Skeletal muscle satellite cell (primary cell): ENCODE measurements around the gene DIAPH2.

Experiments
- H3K27me3 ChIP-seq: 2 replicates; pipeline ENCODE4 v1.7.0; 2013; ENCODE audit warnings: low read length; ENCODE audit not compliant: control insufficient read depth, insufficient read depth
- H3K36me3 ChIP-seq: 2 replicates; pipeline ENCODE4 v1.7.0; 2013; ENCODE audit warnings: mild to moderate bottlenecking, control low read depth, low read length; ENCODE audit not compliant: insufficient read depth
- H3K4me1 ChIP-seq: 2 replicates; pipeline ENCODE4 v1.7.0; 2013; ENCODE audit warnings: low read length; ENCODE audit not compliant: control insufficient read depth, insufficient read depth
- H3K4me2 ChIP-seq: 2 replicates; pipeline ENCODE4 v1.7.0; 2013; ENCODE audit warnings: mild to moderate bottlenecking, low read length
- H3K4me3 ChIP-seq: 2 replicates; pipeline ENCODE4 v1.7.0; 2013; ENCODE audit warnings: low read length
- H3K9ac ChIP-seq: 2 replicates; pipeline ENCODE4 v1.7.0; 2013; ENCODE audit warnings: mild to moderate bottlenecking, low read depth, low read length, moderate library complexity
- H3K9me3 ChIP-seq: replicated peaks from 2 replicates; pipeline ENCODE4 v1.7.0; 2013; ENCODE audit warnings: mild to moderate bottlenecking, control low read depth, low read length

The DIAPH2 gene

DNA sequence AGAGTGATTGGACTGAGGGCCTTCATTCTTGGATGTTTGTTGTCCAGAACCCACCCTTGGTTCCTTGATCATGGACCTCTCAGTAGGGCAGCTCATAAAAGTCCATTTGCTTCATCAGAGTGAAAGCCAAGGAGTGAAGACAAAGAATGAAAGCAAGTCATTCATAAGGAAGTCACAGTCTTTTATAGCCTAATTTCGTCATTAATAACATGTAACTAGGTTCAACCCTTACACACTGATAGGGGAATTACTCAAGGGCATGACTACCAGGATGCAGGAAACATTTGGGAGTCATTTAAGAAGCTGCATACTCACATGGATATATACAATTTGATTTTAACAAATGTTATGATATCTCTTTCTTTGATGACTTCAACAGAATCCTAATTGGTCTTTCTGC lies 294.3 kb downstream of the DIAPH2 start:
- no peaks in the 10 kb centered on the region for H3K9me3 ChIP-seq
- H3K36me3 ChIP-seq: no peaks in the 10 kb centered on the region
- no peak overlapping the region for H3K9ac ChIP-seq
- H3K4me2 ChIP-seq: no peak overlapping the region
- no peaks in the 10 kb centered on the region for H3K4me1 ChIP-seq
- H3K27me3 ChIP-seq: no peaks in the 10 kb centered on the region
- H3K4me3 ChIP-seq: no peak overlapping the region

DNA sequence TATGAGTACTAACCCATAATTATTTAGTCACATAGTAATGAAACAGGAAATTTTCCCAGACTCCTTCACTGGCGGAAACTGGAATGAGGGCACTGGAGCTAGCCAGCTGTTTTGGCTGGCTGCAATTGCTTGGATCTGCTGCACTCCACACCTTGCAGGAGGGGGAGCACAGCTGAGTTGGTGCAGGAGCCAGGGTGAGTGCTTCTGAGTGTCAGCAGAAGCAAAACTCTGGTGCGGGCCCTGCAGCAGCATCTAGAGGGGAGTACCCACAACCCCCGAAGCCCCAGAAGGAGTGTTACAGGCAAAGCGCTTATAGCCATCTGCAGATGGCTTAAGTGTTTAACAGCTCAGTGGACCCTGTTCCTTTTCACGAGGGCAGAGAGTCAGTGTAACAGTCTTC lies 295.1 kb downstream of the DIAPH2 start:
- Histone ChIP-seq H3K9me3 (no peaks in the 10 kb centered on the region), H3K4me2 (no peak overlapping the region), H3K4me3 (no peak overlapping the region), H3K36me3 (no peaks in the 10 kb centered on the region), H3K27me3 (no peaks in the 10 kb centered on the region), H3K4me1 (no peaks in the 10 kb centered on the region), H3K9ac (no peak overlapping the region)

DNA sequence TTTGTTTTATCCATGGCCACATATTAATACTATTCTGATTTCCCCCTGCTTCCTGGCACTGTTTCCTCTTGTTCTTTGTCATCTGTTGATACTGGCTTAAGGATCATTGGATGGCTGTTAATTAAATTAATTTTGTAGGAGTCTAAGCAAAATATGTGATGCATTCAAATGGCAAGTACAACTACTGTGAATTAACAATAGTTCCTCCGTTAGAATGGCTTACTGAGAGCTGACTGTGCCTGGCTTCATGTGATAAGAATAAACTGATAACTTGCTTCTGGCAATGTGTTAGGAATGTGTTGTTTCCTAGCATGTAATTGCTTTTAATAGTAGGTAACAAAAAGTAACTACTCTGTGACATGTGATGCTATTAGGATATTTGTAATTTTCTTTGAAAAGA lies 297.5 kb downstream of the DIAPH2 start:
- no peak overlapping the region for H3K4me2 ChIP-seq
- H3K36me3 ChIP-seq: no peaks in the 10 kb centered on the region
- no peak overlapping the region for H3K9ac ChIP-seq
- H3K4me3 ChIP-seq: no peak overlapping the region
- H3K4me1 ChIP-seq: no peaks in the 10 kb centered on the region
- no peaks in the 10 kb centered on the region for H3K27me3 ChIP-seq
- H3K9me3 ChIP-seq: no peaks in the 10 kb centered on the region

DNA sequence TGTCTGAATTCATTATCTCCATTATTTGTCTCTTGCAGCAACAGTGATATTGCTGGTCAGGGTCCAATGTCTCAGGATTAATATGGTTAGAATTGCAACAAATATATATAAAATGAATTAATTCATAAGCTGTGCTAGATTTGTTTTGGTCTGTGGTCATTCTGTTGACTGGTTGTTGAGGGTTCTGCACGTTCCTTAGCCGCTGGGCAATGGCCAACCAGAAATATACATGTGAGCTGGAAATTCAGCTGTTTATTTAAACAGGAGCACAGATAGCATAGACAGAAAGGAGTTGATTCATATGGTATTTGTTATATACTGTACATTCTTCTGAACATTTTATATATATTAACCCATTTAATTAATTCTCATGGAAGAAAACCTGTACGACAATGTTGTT lies 299.9 kb downstream of the DIAPH2 start:
- H3K9me3 ChIP-seq: no peaks in the 10 kb centered on the region
- H3K27me3 ChIP-seq: no peaks in the 10 kb centered on the region
- no peaks in the 10 kb centered on the region for H3K36me3 ChIP-seq
- no peak overlapping the region for H3K9ac ChIP-seq
- H3K4me3 ChIP-seq: no peak overlapping the region
- no peak overlapping the region for H3K4me2 ChIP-seq
- peaks cover 5% of the 10 kb centered on the region for H3K4me1 ChIP-seq

DNA sequence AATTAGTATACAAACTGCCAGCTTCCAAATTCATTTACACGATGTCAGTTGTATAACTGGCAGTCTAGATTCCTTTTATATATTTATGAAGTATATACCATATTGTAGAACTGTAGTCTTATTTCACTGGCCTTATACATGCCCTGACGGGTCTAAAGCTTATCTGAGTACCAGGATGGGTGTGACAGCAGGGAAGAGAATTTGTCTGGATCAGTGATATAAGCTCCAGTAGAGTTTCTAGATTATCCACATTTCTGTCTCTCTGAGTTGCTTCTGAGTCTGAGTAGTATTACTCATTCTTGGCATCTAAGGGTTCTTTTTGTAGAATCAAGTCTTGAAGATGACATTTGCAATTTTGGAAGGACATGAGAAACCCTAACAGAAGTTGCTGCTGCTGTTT lies 300.4 kb downstream of the DIAPH2 start:
- no peaks in the 10 kb centered on the region for H3K36me3 ChIP-seq
- no peaks in the 10 kb centered on the region for H3K9me3 ChIP-seq
- H3K4me1 ChIP-seq: peaks cover 5% of the 10 kb centered on the region
- no peak overlapping the region for H3K4me2 ChIP-seq
- H3K27me3 ChIP-seq: no peaks in the 10 kb centered on the region
- no peak overlapping the region for H3K9ac ChIP-seq
- H3K4me3 ChIP-seq: no peak overlapping the region

DNA sequence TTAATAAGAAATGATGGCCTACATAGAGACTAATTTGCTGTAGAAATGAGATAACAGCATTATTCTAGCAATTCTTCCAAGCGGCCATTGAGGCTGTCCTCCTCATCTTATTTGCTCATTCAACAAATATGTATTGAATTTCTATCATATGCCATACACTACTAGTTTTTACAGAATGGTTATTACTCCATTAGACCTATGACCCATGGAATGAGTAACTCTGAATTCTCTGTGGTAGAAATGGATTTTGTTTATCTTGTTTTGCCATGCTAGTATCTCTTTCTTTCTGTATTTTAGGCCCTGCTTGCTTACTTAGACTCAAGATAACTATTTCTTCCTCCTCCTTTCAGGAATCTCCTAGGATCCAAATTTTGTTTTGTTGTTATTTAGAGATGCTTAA lies 302.6 kb downstream of the DIAPH2 start:
- Histone ChIP-seq H3K9ac (no peak overlapping the region), H3K9me3 (no peaks in the 10 kb centered on the region), H3K4me3 (no peak overlapping the region), H3K4me1 (peaks cover 5% of the 10 kb centered on the region), H3K4me2 (peak overlapping the region; percentile 12), H3K27me3 (no peaks in the 10 kb centered on the region), H3K36me3 (no peaks in the 10 kb centered on the region)

DNA sequence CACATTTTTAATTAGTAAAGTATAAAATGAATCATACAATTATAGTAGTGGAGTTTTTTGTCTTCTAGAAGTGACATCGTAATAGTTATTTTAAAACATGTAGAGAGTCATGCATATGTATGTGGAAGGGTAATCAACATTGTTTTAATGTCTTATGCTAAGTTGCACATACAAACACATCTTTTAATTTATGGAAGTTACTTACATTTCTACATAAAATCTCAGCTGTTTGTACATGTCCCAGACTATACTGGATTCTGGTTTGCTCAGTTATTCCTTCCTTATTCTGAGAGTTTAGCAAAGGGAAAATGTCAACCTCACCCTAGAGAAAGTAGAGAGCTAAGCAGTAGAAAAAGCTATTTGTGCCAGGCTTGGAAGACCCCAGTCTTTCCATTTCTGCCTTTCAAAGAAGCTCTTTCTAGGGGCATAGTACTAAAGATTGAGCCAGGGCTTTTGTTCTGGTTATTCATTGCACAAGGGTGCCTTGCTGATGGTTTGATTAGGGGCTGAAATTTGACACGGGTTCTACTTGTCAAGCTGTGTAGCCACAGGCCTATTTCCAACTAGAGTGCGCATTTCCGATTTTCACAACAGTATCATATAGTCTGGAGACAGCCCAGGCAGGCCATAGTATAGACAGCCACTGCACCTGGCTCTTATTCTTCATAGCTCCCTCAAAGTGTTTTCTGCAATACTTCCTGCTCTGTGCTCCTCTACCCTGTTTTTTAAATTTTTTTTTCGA lies 305.4 kb downstream of the DIAPH2 start:
- no peak overlapping the region for H3K4me2 ChIP-seq

DNA sequence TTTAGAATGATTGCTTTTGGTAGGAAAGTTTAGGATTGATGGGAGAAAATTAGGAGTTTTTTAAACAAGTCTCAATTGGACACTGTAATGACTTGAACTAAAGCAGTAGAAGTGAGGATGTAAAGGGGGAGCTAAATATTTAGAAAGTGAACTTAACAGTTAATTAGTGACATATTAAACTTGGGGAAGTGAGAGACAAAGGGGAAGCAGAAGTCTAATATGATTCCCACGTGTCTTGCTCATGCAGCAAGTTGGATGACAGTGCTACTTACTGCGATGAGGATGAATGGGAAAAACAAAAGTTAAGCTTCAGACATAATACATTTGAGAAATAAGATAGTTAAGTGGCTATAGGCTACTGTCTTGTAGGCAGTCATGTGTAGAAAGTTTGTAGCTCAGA lies 309.5 kb downstream of the DIAPH2 start:
- H3K9ac ChIP-seq: no peak overlapping the region
- no peak overlapping the region for H3K4me2 ChIP-seq
- H3K9me3 ChIP-seq: no peaks in the 10 kb centered on the region
- H3K4me1 ChIP-seq: no peaks in the 10 kb centered on the region
- no peak overlapping the region for H3K4me3 ChIP-seq
- H3K27me3 ChIP-seq: no peaks in the 10 kb centered on the region
- no peaks in the 10 kb centered on the region for H3K36me3 ChIP-seq

More for the DNA sequence above, 305.4 kb downstream of the DIAPH2 start:
- no peaks in the 10 kb centered on the region for H3K36me3 ChIP-seq
- no peaks in the 10 kb centered on the region for H3K9me3 ChIP-seq
- H3K4me1 ChIP-seq: peaks cover 5% of the 10 kb centered on the region
- H3K27me3 ChIP-seq: no peaks in the 10 kb centered on the region
- no peak overlapping the region for H3K9ac ChIP-seq
- no peak overlapping the region for H3K4me3 ChIP-seq

DNA sequence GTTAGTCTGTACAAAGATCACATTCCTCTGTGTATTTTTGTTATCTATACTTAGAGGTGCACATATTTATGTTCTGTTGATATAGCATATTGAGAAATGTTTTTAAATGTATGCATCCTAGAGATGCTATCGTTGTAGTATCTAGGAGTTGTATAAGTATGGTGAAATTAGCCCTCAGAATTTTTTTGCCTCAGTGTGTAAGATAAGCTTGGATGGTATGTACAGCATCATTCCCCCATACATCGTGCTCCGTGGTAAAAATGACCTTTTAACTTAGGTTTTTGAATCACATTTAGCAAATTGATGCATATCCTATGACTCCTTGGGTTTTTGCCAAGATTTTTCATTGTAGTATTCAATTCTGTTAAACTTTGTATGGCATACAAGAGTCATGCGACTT lies 312.6 kb downstream of the DIAPH2 start:
- no peak overlapping the region for H3K4me3 ChIP-seq
- H3K36me3 ChIP-seq: no peaks in the 10 kb centered on the region
- H3K9ac ChIP-seq: no peak overlapping the region
- no peaks in the 10 kb centered on the region for H3K9me3 ChIP-seq
- no peaks in the 10 kb centered on the region for H3K4me1 ChIP-seq
- no peaks in the 10 kb centered on the region for H3K27me3 ChIP-seq
- H3K4me2 ChIP-seq: no peak overlapping the region

DNA sequence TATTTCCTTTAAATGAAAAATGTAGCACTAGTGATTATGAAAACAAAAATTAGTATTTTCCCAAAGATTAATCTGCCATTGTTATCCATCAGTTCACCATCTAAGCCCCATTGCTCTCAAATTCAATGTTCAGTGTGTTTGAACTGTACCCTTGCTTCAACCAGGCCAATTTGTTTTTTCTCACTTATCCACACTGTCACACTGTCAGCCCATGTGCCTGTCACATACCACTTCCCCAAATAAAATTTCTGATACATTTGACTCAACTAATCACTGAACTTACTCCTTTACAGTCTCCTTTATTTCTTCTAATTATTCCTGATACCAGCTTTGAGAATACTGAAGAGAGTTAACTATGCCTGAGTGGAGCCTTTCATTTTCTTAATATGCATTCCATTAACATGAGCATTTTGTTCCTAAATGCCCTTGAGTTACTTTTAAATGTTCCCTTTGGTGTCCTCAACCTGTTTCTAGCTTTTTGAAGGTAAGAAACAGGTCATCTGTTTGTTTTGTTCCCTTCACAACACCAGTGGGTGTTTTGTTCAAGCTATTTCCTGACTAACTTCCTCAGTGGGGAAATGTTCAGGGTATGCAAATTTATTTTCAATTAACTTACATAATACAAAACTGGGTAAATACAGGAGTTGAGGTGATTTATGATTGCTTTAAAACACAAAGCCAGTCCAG lies 316.2 kb downstream of the DIAPH2 start:
- H3K4me3 ChIP-seq: no peak overlapping the region

DNA sequence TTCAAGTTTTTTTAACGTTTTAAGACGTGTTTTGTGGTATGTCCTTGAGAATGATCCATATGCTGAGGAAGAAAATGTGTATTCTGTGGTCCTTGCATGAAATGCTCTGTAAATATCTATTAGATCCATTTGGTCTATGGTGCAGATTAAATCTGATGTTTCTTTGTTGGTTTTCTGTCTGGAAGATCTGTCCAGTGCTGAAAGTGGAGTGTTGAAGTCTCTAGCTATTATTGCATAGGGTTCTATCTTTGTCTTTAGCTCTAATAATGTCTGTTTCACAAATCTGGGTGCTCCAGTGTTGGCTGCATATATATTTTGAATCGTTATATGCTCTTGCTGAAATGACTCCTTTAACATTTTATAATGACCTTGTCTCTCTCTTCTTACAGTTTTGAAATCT lies 321.5 kb downstream of the DIAPH2 start:
- no peak overlapping the region for H3K9ac ChIP-seq
- H3K4me2 ChIP-seq: no peak overlapping the region
- no peaks in the 10 kb centered on the region for H3K36me3 ChIP-seq
- no peaks in the 10 kb centered on the region for H3K27me3 ChIP-seq
- no peak overlapping the region for H3K4me3 ChIP-seq
- H3K4me1 ChIP-seq: no peaks in the 10 kb centered on the region
- no peaks in the 10 kb centered on the region for H3K9me3 ChIP-seq

More for the DNA sequence above, 316.2 kb downstream of the DIAPH2 start:
- Histone ChIP-seq H3K4me2 (no peak overlapping the region), H3K36me3 (no peaks in the 10 kb centered on the region), H3K9me3 (no peaks in the 10 kb centered on the region), H3K9ac (no peak overlapping the region), H3K4me1 (no peaks in the 10 kb centered on the region), H3K27me3 (no peaks in the 10 kb centered on the region)

DNA sequence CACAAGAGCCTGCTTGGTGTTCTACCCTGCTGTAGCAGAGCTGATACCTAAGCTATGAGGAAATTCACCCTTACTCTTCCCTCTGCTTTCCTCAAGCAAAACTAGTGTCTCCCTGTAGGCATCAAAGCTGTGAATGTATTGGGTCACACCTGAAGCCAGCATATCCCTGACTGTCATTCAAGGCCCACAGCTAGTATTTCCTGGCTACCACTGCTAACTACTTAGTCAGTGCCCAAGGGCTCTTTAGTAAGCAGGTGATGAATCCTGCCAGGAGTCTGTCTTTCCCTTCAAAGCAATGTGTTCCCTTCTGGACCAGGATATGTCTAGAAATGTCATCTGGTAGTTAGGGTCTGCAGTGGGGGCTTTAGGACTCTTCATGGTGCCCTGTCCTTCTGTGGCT lies 324.7 kb downstream of the DIAPH2 start:
- no peak overlapping the region for H3K4me3 ChIP-seq
- H3K9me3 ChIP-seq: no peaks in the 10 kb centered on the region
- no peaks in the 10 kb centered on the region for H3K36me3 ChIP-seq
- H3K9ac ChIP-seq: no peak overlapping the region
- H3K4me1 ChIP-seq: no peaks in the 10 kb centered on the region
- no peak overlapping the region for H3K4me2 ChIP-seq
- peaks cover 1% of the 10 kb centered on the region for H3K27me3 ChIP-seq
